Testis (tissue), 2 donors: Measurements from ENCODE around the gene C16orf89.

ENCODE experiments used
- CTCF ChIP-seq, 3 experiments: fragments of 450-650 bp in 2 of 3; fragments of 200-600 bp in 1 of 3; sonication (generic) in 1 of 3; IDR thresholded peaks; one replicate each; pipeline ENCODE4 v1.5.1; 2016 to 2019; ENCODE audit warnings: antibody characterized with exemption in 3 of 3, mild to moderate bottlenecking in 2 of 3, moderate library complexity in 1 of 3
- POLR2A ChIP-seq: fragments of 450-650 bp; IDR thresholded peaks from one replicate; pipeline ENCODE4 v1.6.1; 2017; ENCODE audit warnings: antibody characterized with exemption, mild to moderate bottlenecking, moderate library complexity

GRCh38 chr16:5065813-5066212, at the start of gene C16orf89:
- TF ChIP-seq CTCF (IDR thresholded peaks at IDR 0.05) (no peak), POLR2A (no peak)
